Activated B cell treated with CpG ODN at 0.5 μM for 24 hours (primary cell): ENCODE results near the gene BPIFB1. TPM values are rescaled to one million over a fixed set of nuclear protein-coding genes. Genes with fewer than 3 reads are reported as not detected.

Source experiments
- ATAC-seq: fragments of 200-7000 bp; cut with Tn5 transposase; one replicate; pipeline ENCODE4 v1.10.0; 2021; ENCODE audit warnings: low read depth, mild to moderate bottlenecking, moderate library complexity
- CTCF ChIA-PET: fragments of 350-600 bp; sonication (Branson Sonifier 250); formaldehyde crosslinking; loops from one replicate; lab custom pipeline; 2021; ENCODE audit warnings: antibody characterized with exemption; lab: Charles Lee
- POLR2A ChIA-PET: fragments of 350-600 bp; sonication (Branson Sonifier 250); formaldehyde crosslinking; loops from one replicate; lab custom pipeline; 2021; ENCODE audit warnings: antibody characterized with exemption; lab: Charles Lee
- DNase-seq: peaks from one replicate; pipeline ENCODE4 v3.0.0; 2022
- H3K27ac Mint-ChIP-seq: one replicate; pipeline ENCODE4 v1.8.0; 2020; ENCODE audit warnings: mixed read lengths
- H3K27me3 Mint-ChIP-seq: one replicate; pipeline ENCODE4 v1.8.0; 2021; ENCODE audit warnings: mixed read lengths
- H3K36me3 Mint-ChIP-seq: one replicate; pipeline ENCODE4 v1.8.0; 2021; ENCODE audit warnings: low read depth, mixed read lengths
- H3K4me1 Mint-ChIP-seq: one replicate; pipeline ENCODE4 v1.8.0; 2021; ENCODE audit warnings: mixed read lengths
- H3K4me3 Mint-ChIP-seq: one replicate; pipeline ENCODE4 v1.8.0; 2020; ENCODE audit warnings: mild to moderate bottlenecking, mixed read lengths
- H3K9me3 Mint-ChIP-seq: one replicate; pipeline ENCODE4 v1.8.0; 2020; ENCODE audit warnings: mixed read lengths
- CTCF ChIP-seq: fragments of 200-600 bp; IDR thresholded peaks from one replicate; pipeline ENCODE4 v1.8.0; 2022; ENCODE audit warnings: antibody characterized with exemption, mild to moderate bottlenecking
- intact Hi-C: fragments of 100-400 bp; cut with micrococcal nuclease; formaldehyde crosslinking; loops from one replicate; pipeline ENCODE4 v1.15.1; 2024
- total RNA-seq: library from RNA; stranded (reverse); gene quantifications from 2 replicates; pipeline ENCODE4 v1.2.3, GENCODE V29; 2022

The BPIFB1 gene
- total RNA-seq, 1 donor from 2014 or later: not detected

DNA sequence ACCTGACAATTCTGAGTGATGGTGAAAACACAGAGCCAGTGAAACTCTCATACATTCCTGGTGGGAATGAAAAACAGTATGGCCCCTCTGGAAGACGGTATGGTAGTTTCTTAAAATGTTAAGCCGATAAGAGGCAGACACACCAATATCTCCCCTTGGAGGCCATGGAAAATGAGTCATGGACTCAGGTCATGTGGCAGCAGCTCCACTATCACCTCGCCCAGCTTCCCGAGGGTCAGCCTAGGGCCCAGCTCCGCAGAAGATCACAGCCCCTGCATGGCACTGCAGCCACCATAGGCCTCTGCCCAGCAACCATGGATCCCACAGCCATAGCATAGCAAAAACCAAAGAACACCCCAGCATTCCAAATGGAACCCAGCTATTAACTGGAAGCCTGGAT, 25.8 kb upstream of the BPIFB1 start:
- Mint-ChIP-seq H3K9me3 (peaks cover 2% of the 10 kb centered on the region), H3K4me1 (no peaks in the 10 kb centered on the region), H3K36me3 (no peaks in the 10 kb centered on the region), H3K4me3 (no peak overlapping the region), H3K27ac (no peak overlapping the region), H3K27me3 (peaks cover 25% of the 10 kb centered on the region)
- no peak for TF ChIP-seq CTCF
- ATAC-seq: no peak
- no peak for DNase-seq
- intact Hi-C loops: no loop called here
- ChIA-PET CTCF (no interaction called here), POLR2A (no interaction called here)

GRCh38 chr20:33259371-33259770, 23.6 kb upstream of the BPIFB1 start:
- Mint-ChIP-seq H3K27me3 (peaks cover 30% of the 10 kb centered on the region), H3K4me1 (no peaks in the 10 kb centered on the region), H3K4me3 (no peak overlapping the region), H3K36me3 (no peaks in the 10 kb centered on the region), H3K9me3 (peaks cover 1% of the 10 kb centered on the region), H3K27ac (no peak overlapping the region)
- TF ChIP-seq CTCF: no peak
- DNase-seq (no peak), ATAC-seq (no peak)
- ChIA-PET CTCF (no interaction called here), POLR2A (no interaction called here)
- intact Hi-C loops: no loop called here

GRCh38 chr20:33261465-33261864, 21.5 kb upstream of the BPIFB1 start:
- TF ChIP-seq CTCF: no peak
- ChIA-PET CTCF (no interaction called here), POLR2A (no interaction called here)
- Mint-ChIP-seq H3K27ac (no peak overlapping the region), H3K4me1 (no peaks in the 10 kb centered on the region), H3K4me3 (no peak overlapping the region), H3K9me3 (no peaks in the 10 kb centered on the region), H3K27me3 (peaks cover 29% of the 10 kb centered on the region), H3K36me3 (no peaks in the 10 kb centered on the region)
- DNase-seq (no peak), ATAC-seq (no peak)
- intact Hi-C loops: no loop called here

GRCh38 chr20:33262658-33263065, 20.4 kb upstream of the BPIFB1 start:
- no peak for DNase-seq
- intact Hi-C loops: no loop called here
- POLR2A ChIA-PET: no interaction called here

GRCh38 chr20:33263784-33264183, 19.2 kb upstream of the BPIFB1 start:
- ChIA-PET POLR2A (no interaction called here), CTCF (no interaction called here)
- DNase-seq (no peak), ATAC-seq (no peak)
- Mint-ChIP-seq H3K9me3 (no peaks in the 10 kb centered on the region), H3K4me3 (no peak overlapping the region), H3K36me3 (no peaks in the 10 kb centered on the region), H3K27ac (no peak overlapping the region), H3K4me1 (no peaks in the 10 kb centered on the region), H3K27me3 (peaks cover 34% of the 10 kb centered on the region)
- no peak for TF ChIP-seq CTCF
- intact Hi-C loops: no loop called here

More at GRCh38 chr20:33262658-33263065, 20.4 kb upstream of the BPIFB1 start:
- Mint-ChIP-seq H3K27me3 (peaks cover 31% of the 10 kb centered on the region), H3K4me1 (no peaks in the 10 kb centered on the region), H3K27ac (no peak overlapping the region), H3K9me3 (no peaks in the 10 kb centered on the region), H3K4me3 (no peak overlapping the region), H3K36me3 (no peaks in the 10 kb centered on the region)
- no peak for ATAC-seq
- CTCF ChIA-PET: no interaction called here
- no peak for TF ChIP-seq CTCF
